Measurements from ENCODE around the gene ACIN1. TPM values are rescaled to one million over a fixed set of nuclear protein-coding genes. Genes with fewer than 3 reads are reported as not detected.

ACIN1 gene
- total RNA-seq, 4 donors from 2014 or later, result 78.7 to 217 (median 103) TPM

- no peak overlapping the region for H3K27ac ChIP-seq
- H3K4me3 ChIP-seq, result no peak overlapping the region
- WGBS, result 76% methylated on average over 7 of the region's 7 CpGs
- DNase-seq (ENCODE audit: low spot score in 2 of 2), result no peak
- peaks cover 41% of the 10 kb centered on the region for H3K36me3 ChIP-seq
- no peak for TF ChIP-seq POLR2A (IDR thresholded peaks at IDR 0.05)
- TF ChIP-seq POLR2AphosphoS5 (IDR thresholded peaks at IDR 0.05), result no peak
- TF ChIP-seq, protein P1, sequence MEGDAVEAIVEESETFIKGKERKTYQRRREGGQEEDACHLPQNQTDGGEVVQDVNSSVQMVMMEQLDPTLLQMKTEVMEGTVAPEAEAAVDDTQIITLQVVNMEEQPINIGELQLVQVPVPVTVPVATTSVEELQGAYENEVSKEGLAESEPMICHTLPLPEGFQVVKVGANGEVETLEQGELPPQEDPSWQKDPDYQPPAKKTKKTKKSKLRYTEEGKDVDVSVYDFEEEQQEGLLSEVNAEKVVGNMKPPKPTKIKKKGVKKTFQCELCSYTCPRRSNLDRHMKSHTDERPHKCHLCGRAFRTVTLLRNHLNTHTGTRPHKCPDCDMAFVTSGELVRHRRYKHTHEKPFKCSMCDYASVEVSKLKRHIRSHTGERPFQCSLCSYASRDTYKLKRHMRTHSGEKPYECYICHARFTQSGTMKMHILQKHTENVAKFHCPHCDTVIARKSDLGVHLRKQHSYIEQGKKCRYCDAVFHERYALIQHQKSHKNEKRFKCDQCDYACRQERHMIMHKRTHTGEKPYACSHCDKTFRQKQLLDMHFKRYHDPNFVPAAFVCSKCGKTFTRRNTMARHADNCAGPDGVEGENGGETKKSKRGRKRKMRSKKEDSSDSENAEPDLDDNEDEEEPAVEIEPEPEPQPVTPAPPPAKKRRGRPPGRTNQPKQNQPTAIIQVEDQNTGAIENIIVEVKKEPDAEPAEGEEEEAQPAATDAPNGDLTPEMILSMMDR (IDR thresholded peaks at IDR 0.05), result no peak
- no peak for TF ChIP-seq EP300 (IDR thresholded peaks at IDR 0.05)
- H3K4me1 ChIP-seq, result peaks cover 5% of the 10 kb centered on the region
- no peaks in the 10 kb centered on the region for H3K9me3 ChIP-seq
- no peaks in the 10 kb centered on the region for H3K27me3 ChIP-seq
Measured at GRCh38 chr14:23024612-23025075, 70.3 kb downstream of the ACIN1 start.

- no peak overlapping the region for H3K27ac ChIP-seq
- no peak for DNase-seq (ENCODE audit: low spot score in 2 of 2)
- no peak overlapping the region for H3K4me3 ChIP-seq
- TF ChIP-seq POLR2AphosphoS5 (IDR thresholded peaks at IDR 0.05), result no peak
- no peak for TF ChIP-seq POLR2A (IDR thresholded peaks at IDR 0.05)
- TF ChIP-seq, protein P1 (IDR thresholded peaks at IDR 0.05), result no peak
- no peak for TF ChIP-seq EP300 (IDR thresholded peaks at IDR 0.05)
- WGBS, result 96% methylated on average over 2 of the region's 2 CpGs
- peaks cover 34% of the 10 kb centered on the region for H3K36me3 ChIP-seq
- H3K27me3 ChIP-seq, result no peaks in the 10 kb centered on the region
- peaks cover 1% of the 10 kb centered on the region for H3K4me1 ChIP-seq
- no peaks in the 10 kb centered on the region for H3K9me3 ChIP-seq
Measured at GRCh38 chr14:23023795-23024152, 71.2 kb downstream of the ACIN1 start.

- no peak overlapping the region for H3K4me3 ChIP-seq
- TF ChIP-seq POLR2A (IDR thresholded peaks at IDR 0.05) (no peak), EP300 (IDR thresholded peaks at IDR 0.05) (no peak), POLR2AphosphoS5 (IDR thresholded peaks at IDR 0.05) (no peak)
- TF ChIP-seq, protein P1 (IDR thresholded peaks at IDR 0.05), result no peak
- DNase-seq (ENCODE audit: low spot score in 2 of 2), result no peak
- no peaks in the 10 kb centered on the region for H3K4me1 ChIP-seq
- peaks cover 29% of the 10 kb centered on the region for H3K36me3 ChIP-seq
- H3K27ac ChIP-seq, result no peak overlapping the region
- H3K27me3 ChIP-seq, result no peaks in the 10 kb centered on the region
- no peaks in the 10 kb centered on the region for H3K9me3 ChIP-seq
- 78% methylated on average over 8 of the region's 8 CpGs for whole genome bisulfite sequencing
Measured at GRCh38 chr14:23023022-23023794, 71.7 kb downstream of the ACIN1 start.

DNA sequence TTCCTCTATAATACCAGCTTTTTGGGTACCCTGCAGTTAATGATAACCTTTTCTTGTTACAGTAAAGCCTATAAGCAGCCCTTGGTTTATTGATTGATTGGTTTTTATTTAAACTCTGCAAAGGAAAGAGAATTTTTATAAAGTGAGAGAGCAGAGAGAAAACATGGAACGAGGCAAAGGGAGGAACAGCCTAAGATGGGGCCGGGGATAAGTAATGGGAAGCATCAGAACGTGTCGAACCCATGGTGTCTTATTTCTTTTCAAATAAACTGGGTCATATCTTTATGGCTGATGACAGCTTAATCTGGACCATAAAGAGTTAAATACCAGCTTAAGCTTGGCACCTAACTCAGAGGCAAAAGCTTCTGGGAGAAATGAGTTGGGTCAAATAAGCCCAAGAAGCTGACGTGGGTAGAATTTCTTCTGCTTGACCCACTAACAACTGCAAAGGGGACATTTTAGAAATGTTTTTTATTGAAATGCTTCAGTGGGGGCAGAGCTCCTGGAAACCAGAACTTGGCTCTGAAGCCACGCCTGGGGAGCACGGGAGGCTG is 73.0 kb downstream of the ACIN1 start:
- H3K36me3 ChIP-seq, result peaks cover 19% of the 10 kb centered on the region
- H3K27ac ChIP-seq, result no peak overlapping the region
- TF ChIP-seq EP300 (IDR thresholded peaks at IDR 0.05) (no peak), POLR2A (IDR thresholded peaks at IDR 0.05) (no peak), POLR2AphosphoS5 (IDR thresholded peaks at IDR 0.05) (no peak)
- TF ChIP-seq, protein P1 (IDR thresholded peaks at IDR 0.05), result no peak
- no peak overlapping the region for H3K4me3 ChIP-seq
- DNase-seq (ENCODE audit: low spot score in 2 of 2), result no peak
- H3K9me3 ChIP-seq, result no peaks in the 10 kb centered on the region
- WGBS, result 57% methylated on average over 7 of the region's 7 CpGs
- H3K27me3 ChIP-seq, result no peaks in the 10 kb centered on the region
- H3K4me1 ChIP-seq, result no peaks in the 10 kb centered on the region

- Histone ChIP-seq H3K36me3 (peaks cover 14% of the 10 kb centered on the region), H3K27ac (no peak overlapping the region), H3K9me3 (no peaks in the 10 kb centered on the region), H3K4me1 (no peaks in the 10 kb centered on the region), H3K27me3 (no peaks in the 10 kb centered on the region), H3K4me3 (no peak overlapping the region)
- TF ChIP-seq POLR2A (IDR thresholded peaks at IDR 0.05), result no peak
- no peak for TF ChIP-seq EP300 (IDR thresholded peaks at IDR 0.05)
- TF ChIP-seq, protein P1 (IDR thresholded peaks at IDR 0.05), result no peak
- TF ChIP-seq POLR2AphosphoS5 (IDR thresholded peaks at IDR 0.05), result no peak
- DNase-seq (ENCODE audit: low spot score in 2 of 2), result no peak
- WGBS, result 65% methylated on average over 9 of the region's 9 CpGs
Measured at GRCh38 chr14:23021434-23021833, 73.5 kb downstream of the ACIN1 start.
